Left cardiac atrium (tissue), 4 donors: ENCODE measurements around the gene SLC9C1. TPM values are rescaled to one million over a fixed set of nuclear protein-coding genes. Genes with fewer than 3 reads are reported as not detected.

Experiments
- ATAC-seq, 2 donors: fragments of 200-7000 bp; cut with Tn5 transposase; one replicate each; pipeline ENCODE4 v1.9.1; 2020; ENCODE audit warnings: mild to moderate bottlenecking in 2 of 2, moderate library complexity in 2 of 2
- DNase-seq: peaks from one replicate; pipeline ENCODE4 v3.0.0-alpha.2; 2020
- intact Hi-C, 2 donors: fragments of 100-400 bp; cut with DNase I; formaldehyde crosslinking; loops; one replicate each; pipeline versions ENCODE4 v1.14.1 to v1.15.1; 2022 to 2023
- total RNA-seq, 2 donors: library from RNA; stranded (reverse); fragmentation: NEBNext Ultra II Directional; extraction: Animal tissue kit (Norgen Biotek cat#: 25700); gene quantifications; one replicate each; pipeline ENCODE4 v1.2.1, GENCODE V29; 2021
- donor health status: DM: no; HTN: yes; CAD: no.
- donor health status: DM: no; HTN: yes; CAD: no; lungs with severe emphysema.
- donor health status: DM: yes; HTN: yes; CAD: no.
- donor health status: Dilated cardiomyopathy.

Gene SLC9C1
- total RNA-seq, 2 donors from 2014 or later, result 0.26 to 1.4 TPM

- intact Hi-C loops, result loop anchor here in 1 of 2 donors (10.0 kb wide), 1 partner anchor 172 kb away; the partner anchor contains the start of gene SLC9C1
- no peak for DNase-seq
- ATAC-seq, result no peak
Measured at GRCh38 chr3:112122870-112123269, 171.1 kb downstream of the SLC9C1 start.

- ATAC-seq (no peak), DNase-seq (no peak)
- intact Hi-C loops, result loop anchor here in 1 of 2 donors (10.0 kb wide), 1 partner anchor 173 kb away; the partner anchor contains the start of gene SLC9C1
Measured at GRCh38 chr3:112121577-112122547, 172.2 kb downstream of the SLC9C1 start.

DNA sequence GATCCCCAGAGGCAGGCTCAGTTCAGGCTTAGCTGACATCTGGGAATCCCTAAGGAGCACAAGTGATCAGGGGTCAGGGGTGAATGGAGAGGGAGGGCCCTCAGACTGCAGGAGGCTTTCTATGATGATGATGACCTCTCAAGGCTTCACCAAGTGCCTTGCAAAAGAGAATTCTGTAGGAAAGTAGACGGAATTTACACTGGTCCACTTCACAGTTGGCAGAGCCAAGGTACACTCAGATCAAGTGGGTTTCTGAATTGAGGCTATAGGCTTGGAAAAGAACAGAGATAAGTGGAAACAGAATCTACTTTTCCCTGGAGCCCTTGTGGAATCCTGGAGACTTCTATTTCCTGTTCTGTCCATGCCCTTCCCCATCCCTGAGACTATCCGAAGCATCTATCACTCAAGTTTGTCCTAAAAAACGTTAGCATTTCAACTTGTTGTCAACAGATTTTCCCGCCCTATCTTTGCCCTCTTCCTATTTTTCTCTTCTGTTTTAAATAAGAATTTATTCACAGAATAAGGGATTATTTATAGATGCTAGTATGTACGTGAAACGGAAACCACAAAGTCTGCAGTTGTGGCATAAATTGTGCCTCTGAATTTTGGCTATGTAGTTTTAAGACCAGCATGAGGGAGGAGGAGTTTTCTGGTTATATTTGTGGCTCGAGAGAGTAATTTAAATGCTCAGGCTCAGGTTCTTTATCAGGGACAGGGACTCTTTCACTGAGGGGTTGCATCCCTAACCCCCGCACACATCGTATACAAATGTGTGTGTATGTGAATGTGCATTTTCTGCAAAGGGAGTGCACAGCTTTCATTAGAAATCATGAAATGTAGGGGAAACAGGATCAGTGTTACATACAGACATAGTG is 173.8 kb downstream of the SLC9C1 start:
- ATAC-seq (no peak), DNase-seq (no peak)
- intact Hi-C loops, result loop anchor here in 1 of 2 donors (10.0 kb wide), 1 partner anchor 175 kb away; the partner anchor contains the start of gene SLC9C1

GRCh38 chr3:112117841-112118571 is 176.0 kb downstream of the SLC9C1 start:
- intact Hi-C loops, result no loop called here
- ATAC-seq, result peak; percentile 34 to 41
- DNase-seq, result peak; percentile 30

DNA sequence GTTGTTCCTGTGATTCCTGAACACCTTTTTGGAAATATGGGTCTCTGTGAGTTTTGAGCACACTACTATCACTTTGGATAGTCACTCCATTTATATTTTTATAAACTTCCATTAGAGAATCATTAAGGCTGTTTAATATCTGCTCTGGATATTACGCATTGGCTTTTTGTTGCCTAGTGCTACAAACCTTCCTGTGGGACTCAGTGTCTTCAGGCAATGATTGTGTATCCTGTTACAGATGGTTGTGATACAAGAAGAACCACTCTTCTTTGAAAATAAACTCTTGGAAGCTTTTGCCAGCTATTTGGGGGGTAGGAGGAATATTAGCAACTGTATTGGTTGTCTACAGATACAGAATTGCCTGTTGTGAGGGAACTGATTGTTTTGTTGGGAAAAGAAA is 176.6 kb downstream of the SLC9C1 start:
- ATAC-seq, result no peak
- intact Hi-C loops, result no loop called here

DNA sequence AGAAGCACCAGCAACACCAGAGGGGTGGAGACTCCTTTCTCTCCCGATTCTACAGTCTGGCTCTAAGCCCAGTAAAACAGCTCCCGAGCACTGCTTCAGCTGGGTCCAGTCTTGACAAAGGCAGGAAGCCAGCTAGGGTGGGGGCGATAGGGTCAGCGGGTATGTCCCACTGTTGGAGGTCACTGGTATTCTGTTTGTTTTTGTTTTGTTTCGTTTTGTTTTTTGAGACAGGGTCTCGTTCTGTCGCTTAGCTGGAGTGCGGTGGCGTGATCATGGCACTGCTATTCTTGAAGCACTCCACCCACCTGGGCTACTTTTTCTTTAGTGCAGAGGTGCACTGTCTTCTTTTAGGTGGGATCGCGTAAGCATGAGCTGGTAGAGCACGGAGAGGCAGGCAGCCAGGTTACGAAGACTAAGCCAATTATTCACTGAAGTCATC is 177.2 kb downstream of the SLC9C1 start:
- ATAC-seq (peak; percentile 47 to 60), DNase-seq (no peak)
- intact Hi-C loops, result no loop called here

More for the DNA sequence above, 176.6 kb downstream of the SLC9C1 start:
- DNase-seq, result no peak

- intact Hi-C loops, result no loop called here
- ATAC-seq (no peak), DNase-seq (no peak)
Measured at GRCh38 chr3:112115806-112116383, 178.1 kb downstream of the SLC9C1 start.

- ATAC-seq (no peak), DNase-seq (no peak)
- intact Hi-C loops, result no loop called here
Measured at GRCh38 chr3:112115161-112115739, 178.8 kb downstream of the SLC9C1 start.

DNA sequence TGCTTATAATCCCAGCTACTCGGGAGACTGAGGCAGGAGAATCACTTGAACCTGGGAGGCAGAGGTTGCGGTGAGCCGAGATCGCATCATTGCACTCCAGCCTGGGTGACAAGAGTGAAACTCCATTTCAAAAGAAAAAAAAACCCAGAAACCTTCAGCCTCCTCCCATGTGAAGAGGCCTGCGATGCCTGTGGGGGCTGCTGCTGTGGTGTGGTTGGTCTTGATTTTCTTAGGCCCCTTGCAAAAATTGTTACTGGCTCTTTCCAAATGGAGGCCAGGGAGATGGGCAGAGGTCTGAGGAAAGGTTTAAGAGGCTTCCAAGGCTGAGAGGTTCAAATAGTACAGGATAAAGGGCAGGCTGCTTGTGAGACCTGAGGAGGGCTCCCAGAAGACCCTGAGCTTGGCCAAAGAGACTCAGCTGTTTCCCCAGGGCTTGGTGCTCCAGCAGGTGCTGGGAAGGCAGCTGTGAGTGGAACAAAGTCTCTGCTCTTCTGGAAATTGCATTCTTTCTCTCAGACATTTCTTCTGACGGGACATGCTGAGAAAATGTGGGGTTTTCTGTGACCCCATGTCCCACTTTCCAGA is 179.3 kb downstream of the SLC9C1 start:
- intact Hi-C loops, result loop anchor here in 1 of 2 donors (5.0 kb wide), 1 partner anchor 418 kb away; no protein-coding TSS in a partner anchor
- no peak for DNase-seq
- ATAC-seq, result no peak

GRCh38 chr3:112111785-112112402 is 182.1 kb downstream of the SLC9C1 start:
- DNase-seq, result no peak
- intact Hi-C loops, result loop anchor here in 1 of 2 donors (5.0 kb wide), 1 partner anchor 420 kb away; no protein-coding TSS in a partner anchor
- ATAC-seq, result peak; percentile 65 to 84

DNA sequence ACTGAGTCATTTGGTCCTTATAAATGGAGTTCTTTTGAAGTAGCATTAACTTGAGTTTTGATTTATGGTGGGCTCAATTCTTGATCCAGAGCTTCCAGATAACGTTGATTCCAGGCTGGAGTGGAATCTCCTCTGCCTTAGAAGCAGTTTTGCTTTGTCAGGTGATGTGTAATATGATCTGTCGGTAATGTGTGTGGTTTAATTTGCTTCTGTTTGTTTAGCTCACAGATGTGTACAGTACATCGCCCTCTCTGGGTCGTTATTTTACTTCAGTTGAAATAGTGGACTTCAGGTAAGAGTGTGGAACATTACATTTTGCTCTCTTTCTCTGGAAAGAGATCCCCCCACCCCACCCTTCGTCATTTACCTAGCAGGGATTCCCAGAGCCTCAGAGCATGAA is 184.7 kb downstream of the SLC9C1 start:
- DNase-seq, result no peak
- intact Hi-C loops, result no loop called here
- ATAC-seq, result no peak

GRCh38 chr3:112104774-112105173 is 189.2 kb downstream of the SLC9C1 start:
- no peak for DNase-seq
- ATAC-seq, result no peak
- intact Hi-C loops, result no loop called here

DNA sequence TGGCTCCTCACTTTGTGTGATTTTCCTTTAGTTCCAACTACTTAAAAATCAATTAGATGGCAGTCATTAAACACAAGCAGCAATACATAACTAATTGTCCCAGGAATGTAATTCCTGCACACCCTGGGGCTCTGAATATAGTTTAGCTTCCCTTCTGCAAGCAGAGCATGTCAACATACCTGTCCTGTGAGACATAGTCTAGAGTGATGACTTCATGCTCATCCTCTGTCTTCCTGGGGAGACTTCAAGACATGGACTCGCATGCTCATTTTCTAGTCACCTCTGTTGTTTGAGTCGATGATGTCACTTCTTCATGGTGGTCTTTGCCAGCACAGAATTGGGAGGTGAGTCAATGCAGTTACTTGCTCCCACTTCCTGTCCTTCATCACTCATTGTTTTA is 192.1 kb downstream of the SLC9C1 start:
- DNase-seq, result no peak
- intact Hi-C loops, result no loop called here
- ATAC-seq, result no peak

- peak; percentile 40 to 91 for ATAC-seq
- intact Hi-C loops, result no loop called here
- no peak for DNase-seq
Measured at GRCh38 chr3:112097378-112097777, 196.6 kb downstream of the SLC9C1 start.

DNA sequence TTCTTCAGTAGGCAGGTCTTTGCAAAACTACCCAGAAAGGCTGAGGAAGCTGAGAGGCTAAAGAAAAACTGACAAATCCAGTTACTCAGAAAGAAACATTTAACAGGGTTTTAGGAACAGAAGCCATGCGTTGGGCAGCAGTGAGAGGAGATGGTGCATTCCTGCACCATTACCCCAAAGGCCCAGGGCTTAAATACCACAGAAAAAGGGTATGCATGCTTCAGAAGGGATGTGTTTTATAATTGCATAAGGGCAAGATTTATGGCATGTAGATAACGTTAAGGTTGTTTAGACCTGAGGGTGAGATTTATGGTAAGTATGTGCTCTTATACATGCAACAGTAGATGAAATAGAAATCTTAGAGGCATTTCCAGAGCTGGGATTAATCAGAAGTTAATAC is 197.8 kb downstream of the SLC9C1 start:
- intact Hi-C loops, result no loop called here
- no peak for ATAC-seq
- DNase-seq, result no peak

DNA sequence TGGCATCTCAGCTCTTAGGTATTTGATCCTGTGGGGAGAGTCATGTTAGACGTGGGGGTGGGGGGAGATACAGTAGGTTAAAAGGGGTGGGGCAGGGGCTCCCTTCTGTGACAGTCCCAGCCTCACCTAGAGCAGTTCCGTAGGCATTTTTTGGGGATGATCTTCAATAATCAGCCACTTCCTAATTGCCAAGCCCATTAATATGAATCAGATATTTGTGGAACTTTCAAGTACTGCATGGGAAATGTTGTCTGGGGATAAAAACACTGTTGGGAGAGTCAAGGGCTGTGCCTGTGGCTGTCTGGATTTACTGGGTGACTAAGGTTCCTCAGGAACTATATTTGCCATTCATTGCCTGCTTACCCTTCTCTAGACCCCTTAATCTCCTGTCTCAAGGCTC is 198.3 kb downstream of the SLC9C1 start:
- no peak for DNase-seq
- no peak for ATAC-seq
- intact Hi-C loops, result no loop called here

DNA sequence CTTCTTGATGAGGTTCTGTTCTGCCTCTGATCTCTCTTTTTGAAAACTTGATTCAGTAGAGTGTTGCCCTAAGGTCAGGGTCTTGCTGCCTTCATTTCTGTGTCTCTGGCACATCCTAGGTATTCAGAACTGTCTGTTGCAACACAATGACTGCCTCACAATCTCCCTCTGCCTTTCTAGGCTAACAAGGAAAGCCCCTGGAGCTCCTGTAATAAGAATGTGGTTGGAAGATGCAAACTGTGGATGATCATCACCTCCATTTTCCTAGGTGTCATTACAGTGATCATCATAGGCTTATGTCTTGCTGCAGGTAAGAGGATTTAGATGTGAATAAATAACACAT is 200.9 kb downstream of the SLC9C1 start:
- ATAC-seq, result peak in 1 of 2 donors; percentile 39
- intact Hi-C loops, result no loop called here
- no peak for DNase-seq
